Non-pigmented ciliary epithelial cell (primary cell): ENCODE measurements around the gene FTO.

ENCODE experiments used
- DNase-seq: peaks from one replicate; pipeline ENCODE4 v3.0.0-alpha.2; 2010; ENCODE audit warnings: low read depth

The FTO gene

GRCh38 chr16:53755026-53755910, 51.3 kb downstream of the FTO start:
- no peak for DNase-seq

- DNase-seq, result no peak
Measured at GRCh38 chr16:53756275-53756996, 52.5 kb downstream of the FTO start.

DNA sequence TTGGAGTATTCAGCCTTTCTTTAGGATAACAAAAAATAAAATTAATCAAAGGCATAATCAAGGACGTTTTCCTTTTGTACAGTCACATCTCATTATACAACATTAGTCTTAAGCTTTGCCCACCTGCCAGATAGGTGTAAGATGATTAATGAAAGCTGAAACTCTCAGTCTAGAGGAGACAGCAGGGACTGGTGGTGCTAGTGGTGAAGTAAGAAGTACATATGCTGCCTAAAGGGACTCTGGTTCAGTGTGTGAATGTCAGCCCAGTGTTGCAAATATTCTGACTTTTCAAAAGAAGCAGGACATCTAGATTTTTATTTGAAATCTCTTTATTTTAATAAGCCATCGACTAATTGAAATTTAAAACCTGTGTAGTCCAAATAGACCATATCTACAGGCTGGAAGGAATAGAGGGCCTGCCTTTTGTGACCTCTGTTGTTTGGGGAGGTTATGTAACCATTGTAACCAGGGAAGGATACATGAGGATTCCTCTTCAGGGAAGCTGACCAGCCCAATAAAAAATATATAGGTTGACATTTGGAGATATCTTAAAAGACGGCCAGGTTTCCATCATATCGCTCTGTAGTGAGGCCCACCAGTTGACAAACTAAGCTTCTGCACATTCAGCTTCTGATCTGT, 54.1 kb downstream of the FTO start:
- no peak for DNase-seq

GRCh38 chr16:53761962-53762703, 58.2 kb downstream of the FTO start:
- DNase-seq, result no peak

DNA sequence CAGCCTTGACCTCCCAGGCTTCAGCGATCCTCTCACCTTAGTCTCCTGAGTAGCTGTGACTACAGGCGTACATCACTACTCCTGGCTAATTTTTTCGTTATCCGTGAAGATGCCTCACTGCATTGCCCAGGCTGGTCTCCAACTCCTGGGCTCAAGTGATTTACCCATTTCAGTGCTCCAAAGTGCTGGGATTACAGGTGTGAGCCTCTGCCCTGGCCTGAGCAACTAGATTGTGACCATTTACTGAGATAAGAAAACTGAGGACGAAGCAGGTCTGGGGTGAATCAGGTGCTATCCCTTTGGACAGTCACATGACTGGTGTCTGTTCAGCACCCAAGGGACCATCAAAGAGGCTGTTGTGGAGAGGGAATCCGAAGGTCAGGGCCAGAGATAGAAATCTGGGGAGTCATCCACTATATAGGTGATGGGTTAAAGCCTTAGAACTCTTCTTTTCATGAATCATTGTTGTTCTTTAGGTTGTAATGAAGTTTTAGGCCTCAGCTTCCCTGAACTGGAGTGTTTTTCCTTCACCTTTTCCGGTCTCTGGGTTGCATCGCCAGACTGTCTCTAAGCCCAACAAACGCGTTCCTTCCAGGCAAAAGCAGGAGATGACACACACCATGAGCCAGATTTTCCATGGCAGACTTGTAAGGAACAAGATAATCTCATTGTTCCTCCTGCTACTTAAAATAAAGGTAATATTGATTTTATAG, 62.5 kb downstream of the FTO start:
- no peak for DNase-seq

DNA sequence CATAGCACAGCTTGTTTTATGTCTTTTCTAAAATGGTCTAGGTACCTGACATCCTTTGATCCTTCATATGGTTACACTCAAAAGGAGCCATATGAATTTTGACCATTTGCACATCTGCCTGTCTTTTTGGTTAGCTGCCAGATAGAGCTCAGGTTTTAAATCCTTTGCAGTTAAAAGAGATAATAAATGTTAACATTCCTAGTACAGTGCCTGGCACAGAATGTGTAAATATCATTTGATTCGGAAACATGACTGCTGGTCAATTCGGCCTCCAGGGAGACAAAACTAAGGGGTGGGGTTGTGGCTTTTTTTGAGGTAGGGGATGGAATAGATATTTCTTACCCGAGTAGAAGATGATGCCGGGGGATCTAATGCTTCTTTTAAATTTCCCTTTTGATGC, 64.2 kb downstream of the FTO start:
- DNase-seq, result no peak

- peak; percentile 88 for DNase-seq
Measured at GRCh38 chr16:53768593-53768992, 64.6 kb downstream of the FTO start.

DNA sequence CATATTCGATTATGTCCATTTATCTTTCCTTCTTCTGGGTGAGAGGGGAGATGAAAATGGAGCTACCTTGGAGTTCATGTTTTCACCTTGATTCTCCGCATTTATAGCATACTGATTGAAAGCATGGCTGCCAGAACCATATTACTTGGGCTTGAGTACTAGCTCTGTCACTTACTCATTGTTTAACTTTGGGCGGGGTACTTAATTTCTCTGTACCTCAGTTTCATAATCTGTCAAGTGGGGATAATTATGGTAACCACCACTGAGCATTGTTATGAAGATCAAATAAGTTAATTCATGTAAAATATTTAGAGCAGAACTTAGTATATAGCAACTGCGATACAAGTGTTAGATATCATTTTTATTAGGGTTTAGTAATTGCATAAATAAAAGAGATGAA, 65.2 kb downstream of the FTO start:
- no peak for DNase-seq

DNA sequence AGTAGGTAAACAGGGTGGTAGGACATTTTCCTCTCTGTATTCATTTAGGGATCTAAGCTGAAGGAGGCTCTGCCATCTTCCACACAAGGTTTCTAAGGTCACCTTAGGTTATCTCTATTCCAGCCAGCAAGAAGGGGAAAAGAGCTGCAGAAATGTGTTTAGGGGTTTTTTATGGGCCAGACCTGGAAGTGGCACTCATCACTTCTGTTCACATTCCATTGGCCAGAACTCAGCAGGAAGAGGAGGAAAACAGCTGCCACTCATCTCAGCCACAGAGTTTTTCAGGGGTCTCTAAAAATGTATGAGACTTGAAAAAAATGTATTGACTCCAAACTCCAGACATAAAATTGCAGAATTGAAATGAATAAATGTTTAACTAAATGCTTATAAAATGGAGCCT, 65.8 kb downstream of the FTO start:
- DNase-seq, result no peak

DNA sequence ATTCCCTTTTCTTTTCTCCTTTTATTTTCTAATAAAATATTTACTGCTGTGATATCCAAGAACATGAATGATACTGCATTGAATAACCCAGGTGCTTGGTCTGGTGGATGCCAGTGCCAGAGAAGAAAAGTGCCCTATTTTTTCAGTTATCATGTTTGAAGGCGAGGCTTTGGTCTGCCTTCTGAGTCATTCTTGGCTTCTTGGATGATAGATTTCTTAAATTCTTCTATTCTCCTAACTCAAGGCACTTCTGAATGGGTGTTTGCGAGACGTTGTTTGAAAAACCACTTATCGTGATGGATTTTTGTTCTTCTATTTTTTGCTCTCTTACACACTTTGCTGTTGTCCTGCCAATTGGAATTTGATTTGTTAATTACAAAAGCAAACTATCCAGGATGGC, 66.7 kb downstream of the FTO start:
- DNase-seq, result no peak

DNA sequence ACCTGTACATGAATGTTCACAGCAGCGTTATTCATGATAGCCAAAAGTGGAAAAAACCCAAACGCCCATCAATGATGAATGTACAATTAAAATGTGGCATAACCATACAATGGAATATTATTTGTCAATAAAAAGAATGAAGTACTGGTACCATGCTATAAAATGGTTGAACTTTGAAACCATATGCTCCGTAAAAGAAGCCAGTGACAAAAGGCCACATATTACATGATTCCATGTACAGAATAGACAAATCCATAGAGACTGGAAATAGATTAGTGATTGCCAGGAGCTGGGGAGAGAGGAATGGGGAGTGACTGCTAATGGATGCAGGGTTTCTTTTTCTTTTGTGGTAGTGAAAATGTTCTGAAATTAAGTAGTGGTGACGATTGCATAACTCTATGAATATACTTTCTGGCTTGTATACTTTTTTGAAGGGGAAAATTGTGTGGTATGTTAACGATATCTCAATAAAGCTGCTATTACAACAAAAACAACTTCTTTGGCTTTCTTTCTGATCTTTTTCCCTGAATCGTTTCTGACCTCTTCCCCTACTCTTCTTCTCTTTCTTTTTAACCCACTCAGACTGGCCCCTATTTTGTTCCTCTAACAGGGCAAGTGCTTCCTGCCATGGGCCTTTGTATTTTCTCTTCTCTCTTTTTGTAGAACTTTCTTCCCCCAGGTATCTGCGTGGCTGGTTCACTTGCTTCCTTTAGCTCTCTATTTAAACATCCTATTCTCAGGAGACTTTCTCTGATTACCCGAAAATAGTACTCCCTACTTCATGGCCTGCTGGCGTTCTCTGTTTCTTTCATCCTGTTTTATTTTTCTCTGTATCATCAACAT, 67.9 kb downstream of the FTO start:
- no peak for DNase-seq

GRCh38 chr16:53773150-53773846, 69.3 kb downstream of the FTO start:
- no peak for DNase-seq

DNA sequence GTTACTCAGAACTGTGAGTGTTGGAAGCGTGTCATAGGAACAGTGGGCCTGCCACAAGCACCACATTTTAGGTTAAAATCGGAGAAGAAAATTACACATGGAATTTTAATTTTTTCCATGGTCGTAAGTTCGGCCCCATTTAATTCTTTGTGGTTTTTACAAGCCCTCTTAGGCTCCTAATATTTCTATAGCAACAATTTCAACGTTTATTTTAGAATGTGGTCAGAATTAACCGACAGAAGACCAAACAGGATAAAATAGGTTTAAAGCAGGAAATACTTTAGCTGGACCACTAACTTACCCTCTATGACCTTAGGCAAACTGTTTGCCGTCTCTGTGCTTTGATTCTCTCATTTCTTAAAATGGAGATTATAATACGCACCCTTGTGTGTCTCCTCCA, 69.9 kb downstream of the FTO start:
- no peak for DNase-seq

DNA sequence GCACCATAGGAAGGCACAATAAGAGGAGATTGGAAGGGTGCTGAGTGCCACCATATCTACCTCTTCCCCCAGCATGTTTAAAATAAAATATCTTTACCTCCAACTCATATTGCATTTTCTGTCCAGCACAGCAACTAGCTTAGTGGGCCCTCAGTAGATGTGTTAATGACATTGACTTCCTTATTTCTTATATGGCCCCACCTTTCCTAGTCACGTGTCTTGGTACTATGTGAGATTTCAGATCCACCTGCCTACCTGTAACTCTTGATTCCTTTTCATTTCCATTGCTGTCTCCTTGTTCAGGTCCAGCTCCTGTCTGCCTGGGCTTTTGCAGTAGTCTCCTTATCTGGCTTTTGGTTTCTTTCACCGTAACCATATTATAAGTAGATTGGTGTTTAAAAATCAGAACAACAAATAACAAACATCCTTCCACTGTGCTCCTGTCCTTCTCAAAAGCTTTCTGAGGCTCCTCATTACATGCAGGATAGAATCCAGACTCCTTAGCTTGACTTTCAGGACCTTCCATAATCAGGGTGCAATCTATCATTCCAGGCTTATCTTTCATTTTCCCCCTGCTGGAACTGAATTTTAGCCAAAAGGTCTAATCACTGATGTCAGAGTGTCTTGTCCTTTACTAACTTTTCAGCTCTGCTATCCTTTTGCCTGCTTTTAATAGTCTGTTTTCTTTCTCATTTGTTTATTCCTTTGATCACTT, 71.3 kb downstream of the FTO start:
- DNase-seq, result no peak

DNA sequence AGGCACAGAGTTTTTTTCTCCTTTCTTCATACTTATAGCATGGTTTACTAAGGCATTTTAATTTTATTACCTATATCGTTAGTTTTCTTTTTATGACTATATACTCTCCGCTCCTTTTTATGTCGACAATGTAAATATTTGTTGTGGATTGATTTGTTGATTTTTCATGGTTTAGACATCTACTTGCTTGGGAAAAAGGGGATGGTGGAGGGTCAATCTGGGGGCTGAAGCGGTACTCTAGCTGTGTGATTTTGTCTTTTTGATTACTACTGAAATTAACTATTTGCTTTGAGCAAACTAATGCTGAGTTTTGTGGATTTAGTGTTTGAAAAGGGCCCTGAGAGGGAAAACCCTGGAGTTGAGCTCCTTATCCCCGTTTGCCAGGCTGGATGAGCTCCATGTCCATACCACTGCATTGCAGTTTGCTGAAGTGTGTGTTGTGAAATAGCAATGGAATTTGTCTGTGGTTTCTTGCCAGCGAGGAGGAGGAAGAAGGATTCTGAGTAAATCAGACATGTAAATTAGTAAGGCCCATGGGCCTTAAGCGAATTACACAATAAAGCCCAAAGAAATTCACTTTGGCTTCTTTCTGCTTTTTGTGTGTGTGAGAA, 72.0 kb downstream of the FTO start:
- peak; percentile 86 for DNase-seq

- DNase-seq, result no peak
Measured at GRCh38 chr16:53779186-53779585, 75.2 kb downstream of the FTO start.

DNA sequence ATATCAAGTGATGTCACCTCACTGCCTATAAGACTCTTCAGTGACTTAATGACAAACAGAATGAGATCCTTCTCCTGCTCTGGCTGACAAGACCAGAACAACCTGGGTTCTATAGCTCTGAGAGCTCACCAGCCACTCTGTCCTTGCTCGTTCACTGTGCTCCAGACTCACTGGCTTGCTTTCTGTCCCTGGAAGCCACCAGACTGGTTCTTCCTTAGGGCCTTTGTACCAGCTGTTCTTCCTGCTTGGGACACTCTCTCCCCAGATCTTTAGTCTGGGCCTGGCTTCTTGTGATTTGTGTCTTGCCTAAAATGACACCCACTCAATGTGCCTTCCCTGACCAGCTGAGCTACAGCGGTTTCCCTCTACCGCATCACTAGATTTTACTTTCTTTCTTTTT, 76.1 kb downstream of the FTO start:
- no peak for DNase-seq

GRCh38 chr16:53781023-53781605, 77.2 kb downstream of the FTO start:
- no peak for DNase-seq

DNA sequence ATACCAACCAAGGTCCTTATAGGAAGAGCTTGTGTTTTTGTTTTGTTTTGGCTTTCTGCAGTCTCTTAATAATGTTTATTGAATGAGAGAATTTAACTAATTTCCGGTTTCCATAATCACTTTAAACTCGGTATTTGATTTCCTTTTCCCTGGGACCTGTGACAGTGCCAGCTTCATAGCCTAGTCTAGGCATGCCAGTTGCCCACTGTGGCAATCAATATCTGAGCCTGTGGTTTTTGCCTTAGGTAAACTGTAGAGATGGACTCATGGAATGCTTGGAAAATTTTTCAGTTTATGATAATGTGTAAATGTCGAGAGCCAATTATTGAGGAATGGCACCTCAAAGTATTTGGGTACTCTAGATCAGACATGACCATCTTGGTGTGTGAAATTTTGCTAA, 78.2 kb downstream of the FTO start:
- no peak for DNase-seq
